HepG2 (cell line): ENCODE results near the gene GPD1. TPM values are rescaled to one million over a fixed set of nuclear protein-coding genes. Genes with fewer than 3 reads are reported as not detected.
A peak's percentile ranks its signal among the peaks of the same experiment; 100 is the strongest.

Source experiments
- ASH2L ChIP-seq: fragments of 300-600, 200-600 bp; sonication (generic); IDR thresholded peaks from 2 replicates; pipeline ENCODE4 v1.7.0; 2017; ENCODE audit warnings: low read depth, mild to moderate bottlenecking, moderate library complexity, mixed read lengths, low read length; ENCODE audit not compliant: insufficient read length
- BCL6 ChIP-seq: IDR thresholded peaks from 2 replicates; pipeline ENCODE4 v1.6.1; 2016; ENCODE audit warnings: missing genetic modification reagents, missing compliant biosample characterization
- EEA1 ChIP-seq: sonication (generic); formaldehyde crosslinking; IDR thresholded peaks from 2 replicates; pipeline ENCODE4 v1.5.1; 2020; ENCODE audit warnings: mild to moderate bottlenecking, missing genetic modification reagents, borderline replicate concordance
- ELF1 ChIP-seq: sonication (generic); formaldehyde crosslinking; IDR thresholded peaks from 2 replicates; pipeline ENCODE4 v1.4.0; 2020; ENCODE audit warnings: missing genetic modification reagents
- KMT2A ChIP-seq: sonication (generic); formaldehyde crosslinking; IDR thresholded peaks from 2 replicates; pipeline ENCODE4 v1.4.0; 2020; ENCODE audit warnings: missing genetic modification reagents
- MAZ ChIP-seq, 2 experiments: sonication (generic) in 1 of 2; formaldehyde crosslinking in 1 of 2; IDR thresholded peaks; 2 replicates each; pipeline versions ENCODE4 v1.5.0 to v1.6.1; 2012 to 2020; ENCODE audit warnings: low read depth in 2 of 2, mild to moderate bottlenecking in 2 of 2, borderline replicate concordance in 1 of 2, improper control_type of control experiment in 1 of 2, low read length in 1 of 2, missing genetic modification reagents in 1 of 2, moderate library complexity in 1 of 2
- MYC ChIP-seq: sonication (generic); formaldehyde crosslinking; IDR thresholded peaks from 2 replicates; pipeline ENCODE4 v1.9.0; 2021; ENCODE audit warnings: missing genetic modification reagents, borderline replicate concordance
- NFRKB ChIP-seq: fragments of 450-650 bp; IDR thresholded peaks from 2 replicates; pipeline ENCODE4 v1.6.1; 2017
- NR2F1 ChIP-seq, 2 experiments: fragments of 450-650 bp in 1 of 2; formaldehyde crosslinking in 1 of 2; IDR thresholded peaks; 2 replicates each; pipeline versions ENCODE4 v1.5.0 to v1.6.1; 2016 to 2020; ENCODE audit warnings: mild to moderate bottlenecking in 1 of 2, missing compliant biosample characterization in 1 of 2, missing genetic modification reagents in 1 of 2, moderate library complexity in 1 of 2
- POLR2A ChIP-seq, 2 experiments: IDR thresholded peaks; 2 replicates each; pipeline ENCODE4 v1.6.1; 2011; ENCODE audit warnings: low read depth in 2 of 2, low read length in 2 of 2, mild to moderate bottlenecking in 1 of 2, moderate library complexity in 1 of 2; ENCODE audit not compliant: insufficient read depth in 1 of 2
- SMARCE1 ChIP-seq: fragments of 450-650 bp; IDR thresholded peaks from 2 replicates; pipeline ENCODE4 v1.6.1; 2017; ENCODE audit warnings: borderline replicate concordance
- ZFP90 ChIP-seq: sonication (generic); formaldehyde crosslinking; IDR thresholded peaks from 2 replicates; pipeline ENCODE4 v1.8.0; 2022; ENCODE audit warnings: missing genetic modification reagents, mild to moderate bottlenecking, inconsistent platforms, borderline replicate concordance
- ZNF260 ChIP-seq: sonication (generic); formaldehyde crosslinking; IDR thresholded peaks from 2 replicates; pipeline ENCODE4 v1.4.0; 2020; ENCODE audit warnings: missing genetic modification reagents, low read depth, mild to moderate bottlenecking, borderline replicate concordance
- ZNF772 ChIP-seq: sonication (generic); formaldehyde crosslinking; IDR thresholded peaks from 2 replicates; pipeline ENCODE4 v1.5.0; 2020; ENCODE audit warnings: mild to moderate bottlenecking, missing genetic modification reagents
- ZNF781 ChIP-seq: sonication (generic); formaldehyde crosslinking; IDR thresholded peaks from 2 replicates; pipeline ENCODE4 v1.5.1; 2020; ENCODE audit warnings: borderline replicate concordance, mild to moderate bottlenecking, missing genetic modification reagents; ENCODE audit errors: not compliant biosample characterization
- polyA plus RNA-seq, 8 experiments: library from polyadenylated mRNA; depleted of rRNA in 3 of 8; stranded (reverse) in 7 of 8; unstranded in 1 of 8; fragments of >200 nt; fragmentation: Illumina TruSeq in 4 of 8; extraction: Trizol in 4 of 8; gene quantifications; 2 replicates each; pipeline versions ENCODE4 v1.2.1 to v1.2.3, GENCODE V29; 2011 to 2016; ENCODE audit warnings: low read depth in 4 of 8, missing spikeins in 1 of 8, mixed read lengths in 1 of 8; ENCODE audit not compliant: insufficient read depth in 1 of 8
- total RNA-seq, 5 experiments: library from RNA; depleted of rRNA; stranded (reverse); fragments of >200 nt; fragmentation: Illumina TruSeq; extraction: Trizol; gene quantifications; 2 replicates each; pipeline ENCODE4 v1.2.3, GENCODE V29; 2016; ENCODE audit warnings: low read depth in 1 of 5
- TF ChIP-seq, protein P1 (sequence below): sonication (generic); formaldehyde crosslinking; conservative IDR thresholded peaks from 2 replicates; pipeline ENCODE4 v1.5.0; 2020; ENCODE audit warnings: missing genetic modification reagents
- TF ChIP-seq, protein P2 (sequence below): sonication (generic); formaldehyde crosslinking; conservative IDR thresholded peaks from 2 replicates; pipeline ENCODE4 v1.8.1; 2023; ENCODE audit warnings: missing genetic modification reagents
- TF ChIP-seq, protein P3 (sequence below): sonication (generic); formaldehyde crosslinking; conservative IDR thresholded peaks from 2 replicates; pipeline ENCODE4 v1.4.0; 2020; ENCODE audit warnings: mild to moderate bottlenecking, missing genetic modification reagents, moderate library complexity
- TF ChIP-seq, protein P4 (sequence below), 2 experiments: fragments of 450-650 bp in 1 of 2; sonication (generic) in 1 of 2; formaldehyde crosslinking; IDR thresholded peaks; 2 replicates each; pipeline versions ENCODE4 v1.5.0 to v1.8.0; 2020 to 2022; ENCODE audit warnings: mild to moderate bottlenecking in 1 of 2, missing genetic modification reagents in 1 of 2

Gene GPD1
- total and polyA plus RNA-seq, 2 of the 13 experiments (the other 11 are each of a cell fraction or from before 2014, with no cell fraction given): 3.7 to 30.6 TPM

DNA sequence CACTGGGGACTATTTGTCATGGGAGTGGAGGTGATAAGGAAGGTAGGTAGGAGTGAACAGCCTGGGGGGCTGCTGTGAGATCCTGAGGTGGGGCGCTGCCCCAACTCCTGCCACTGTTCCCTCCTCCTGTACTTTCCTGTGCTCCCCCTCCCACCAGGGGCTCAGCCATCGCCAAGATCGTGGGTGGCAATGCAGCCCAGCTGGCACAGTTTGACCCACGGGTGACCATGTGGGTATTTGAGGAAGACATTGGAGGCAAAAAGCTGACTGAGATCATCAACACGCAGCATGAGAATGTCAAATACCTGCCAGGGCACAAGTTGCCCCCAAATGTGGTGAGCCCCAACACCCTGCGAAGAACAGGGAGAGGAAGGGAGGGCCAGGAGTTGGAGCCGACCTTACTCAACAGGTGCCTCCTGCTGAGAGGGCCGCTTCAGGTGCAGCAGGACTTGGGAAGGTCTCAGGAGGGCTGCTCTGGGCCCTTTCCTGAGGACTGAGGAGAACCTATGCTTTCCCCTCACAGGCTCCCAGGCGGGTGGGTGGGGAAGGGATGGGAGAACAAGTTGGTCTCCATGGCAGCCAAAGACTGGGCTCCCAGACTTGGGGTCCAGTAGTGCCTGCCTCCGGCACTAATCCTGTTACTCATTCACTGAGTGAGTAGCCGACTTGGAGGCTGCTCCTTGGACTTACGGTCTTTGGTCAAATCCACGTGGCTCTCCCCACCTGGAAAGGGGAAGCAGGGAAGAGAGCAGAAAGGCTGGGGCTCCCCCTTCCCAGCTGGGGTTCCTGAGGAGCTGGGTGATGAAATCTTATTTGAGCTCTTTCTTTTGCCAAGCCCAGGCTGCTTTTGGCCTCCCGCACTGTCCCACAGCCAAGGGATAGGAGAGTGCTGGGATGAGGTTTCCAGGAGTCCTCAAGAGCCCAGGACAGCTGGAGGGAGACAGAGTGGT lies 884 bp downstream of the GPD1 start (continued):
- no peak for TF ChIP-seq BCL6 (CRISPR knock-in tag)
- TF ChIP-seq KMT2A (CRISPR knock-in tag): no peak
- no peak for TF ChIP-seq ZFP90 (CRISPR knock-in tag)
- TF ChIP-seq, protein P1, sequence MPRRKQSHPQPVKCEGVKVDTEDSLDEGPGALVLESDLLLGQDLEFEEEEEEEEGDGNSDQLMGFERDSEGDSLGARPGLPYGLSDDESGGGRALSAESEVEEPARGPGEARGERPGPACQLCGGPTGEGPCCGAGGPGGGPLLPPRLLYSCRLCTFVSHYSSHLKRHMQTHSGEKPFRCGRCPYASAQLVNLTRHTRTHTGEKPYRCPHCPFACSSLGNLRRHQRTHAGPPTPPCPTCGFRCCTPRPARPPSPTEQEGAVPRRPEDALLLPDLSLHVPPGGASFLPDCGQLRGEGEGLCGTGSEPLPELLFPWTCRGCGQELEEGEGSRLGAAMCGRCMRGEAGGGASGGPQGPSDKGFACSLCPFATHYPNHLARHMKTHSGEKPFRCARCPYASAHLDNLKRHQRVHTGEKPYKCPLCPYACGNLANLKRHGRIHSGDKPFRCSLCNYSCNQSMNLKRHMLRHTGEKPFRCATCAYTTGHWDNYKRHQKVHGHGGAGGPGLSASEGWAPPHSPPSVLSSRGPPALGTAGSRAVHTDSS (CRISPR knock-in tag): no peak
- TF ChIP-seq NFRKB: no peak
- TF ChIP-seq ZNF781 (CRISPR knock-in tag): no peak
- TF ChIP-seq ZNF260 (CRISPR knock-in tag): no peak
- TF ChIP-seq, protein P2, sequence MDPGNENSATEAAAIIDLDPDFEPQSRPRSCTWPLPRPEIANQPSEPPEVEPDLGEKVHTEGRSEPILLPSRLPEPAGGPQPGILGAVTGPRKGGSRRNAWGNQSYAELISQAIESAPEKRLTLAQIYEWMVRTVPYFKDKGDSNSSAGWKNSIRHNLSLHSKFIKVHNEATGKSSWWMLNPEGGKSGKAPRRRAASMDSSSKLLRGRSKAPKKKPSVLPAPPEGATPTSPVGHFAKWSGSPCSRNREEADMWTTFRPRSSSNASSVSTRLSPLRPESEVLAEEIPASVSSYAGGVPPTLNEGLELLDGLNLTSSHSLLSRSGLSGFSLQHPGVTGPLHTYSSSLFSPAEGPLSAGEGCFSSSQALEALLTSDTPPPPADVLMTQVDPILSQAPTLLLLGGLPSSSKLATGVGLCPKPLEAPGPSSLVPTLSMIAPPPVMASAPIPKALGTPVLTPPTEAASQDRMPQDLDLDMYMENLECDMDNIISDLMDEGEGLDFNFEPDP (CRISPR knock-in tag): no peak
- TF ChIP-seq ELF1 (CRISPR knock-in tag): 0 out of 2 replicates have a peak, but pooled peaks have one; percentile 10
- peak; percentile 55; the same call in 1 of the 2 replicates for TF ChIP-seq MYC (CRISPR knock-in tag)
- no peak for TF ChIP-seq MAZ (IDR thresholded peaks at IDR 0.05; ENCODE audit: borderline replicate concordance, low read depth, low read length)
- no peak for TF ChIP-seq MAZ (CRISPR knock-in tag; IDR thresholded peaks at IDR 0.05; ENCODE audit: low read depth)
- TF ChIP-seq ASH2L: no peak
- TF ChIP-seq POLR2A (IDR thresholded peaks at IDR 0.05; ENCODE audit: insufficient read depth in 1 of 2, low read depth in 2 of 2, low read length in 2 of 2): peak in 1 of 2 experiments; percentile 51; a peak in 1 of 4 replicates
- TF ChIP-seq, protein P3, sequence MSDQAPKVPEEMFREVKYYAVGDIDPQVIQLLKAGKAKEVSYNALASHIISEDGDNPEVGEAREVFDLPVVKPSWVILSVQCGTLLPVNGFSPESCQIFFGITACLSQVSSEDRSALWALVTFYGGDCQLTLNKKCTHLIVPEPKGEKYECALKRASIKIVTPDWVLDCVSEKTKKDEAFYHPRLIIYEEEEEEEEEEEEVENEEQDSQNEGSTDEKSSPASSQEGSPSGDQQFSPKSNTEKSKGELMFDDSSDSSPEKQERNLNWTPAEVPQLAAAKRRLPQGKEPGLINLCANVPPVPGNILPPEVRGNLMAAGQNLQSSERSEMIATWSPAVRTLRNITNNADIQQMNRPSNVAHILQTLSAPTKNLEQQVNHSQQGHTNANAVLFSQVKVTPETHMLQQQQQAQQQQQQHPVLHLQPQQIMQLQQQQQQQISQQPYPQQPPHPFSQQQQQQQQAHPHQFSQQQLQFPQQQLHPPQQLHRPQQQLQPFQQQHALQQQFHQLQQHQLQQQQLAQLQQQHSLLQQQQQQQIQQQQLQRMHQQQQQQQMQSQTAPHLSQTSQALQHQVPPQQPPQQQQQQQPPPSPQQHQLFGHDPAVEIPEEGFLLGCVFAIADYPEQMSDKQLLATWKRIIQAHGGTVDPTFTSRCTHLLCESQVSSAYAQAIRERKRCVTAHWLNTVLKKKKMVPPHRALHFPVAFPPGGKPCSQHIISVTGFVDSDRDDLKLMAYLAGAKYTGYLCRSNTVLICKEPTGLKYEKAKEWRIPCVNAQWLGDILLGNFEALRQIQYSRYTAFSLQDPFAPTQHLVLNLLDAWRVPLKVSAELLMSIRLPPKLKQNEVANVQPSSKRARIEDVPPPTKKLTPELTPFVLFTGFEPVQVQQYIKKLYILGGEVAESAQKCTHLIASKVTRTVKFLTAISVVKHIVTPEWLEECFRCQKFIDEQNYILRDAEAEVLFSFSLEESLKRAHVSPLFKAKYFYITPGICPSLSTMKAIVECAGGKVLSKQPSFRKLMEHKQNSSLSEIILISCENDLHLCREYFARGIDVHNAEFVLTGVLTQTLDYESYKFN (CRISPR knock-in tag): peak; percentile 73
- no peak for TF ChIP-seq SMARCE1
- TF ChIP-seq NR2F1 (CRISPR knock-in tag; IDR thresholded peaks at IDR 0.05): no peak
- TF ChIP-seq, protein P4, sequence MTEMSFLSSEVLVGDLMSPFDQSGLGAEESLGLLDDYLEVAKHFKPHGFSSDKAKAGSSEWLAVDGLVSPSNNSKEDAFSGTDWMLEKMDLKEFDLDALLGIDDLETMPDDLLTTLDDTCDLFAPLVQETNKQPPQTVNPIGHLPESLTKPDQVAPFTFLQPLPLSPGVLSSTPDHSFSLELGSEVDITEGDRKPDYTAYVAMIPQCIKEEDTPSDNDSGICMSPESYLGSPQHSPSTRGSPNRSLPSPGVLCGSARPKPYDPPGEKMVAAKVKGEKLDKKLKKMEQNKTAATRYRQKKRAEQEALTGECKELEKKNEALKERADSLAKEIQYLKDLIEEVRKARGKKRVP (CRISPR knock-in tag; IDR thresholded peaks at IDR 0.05): no peak
- no peak for TF ChIP-seq ZNF772 (CRISPR knock-in tag)
- 0 out of 2 replicates have a peak, but pooled peaks have one; percentile 35 for TF ChIP-seq EEA1 (CRISPR knock-in tag)
